ENCODE data around the gene MCAT.
"Not testable (repeated sequence)": the region's sequence is repeated elsewhere in the genome, so short reads cannot be mapped to it uniquely, and the experiment has no call there.

MCAT gene

GRCh38 chr22:43152357-43153071, 9.3 kb upstream of the MCAT start:
- peak; percentile 66 for DNase-seq

- DNase-seq = no peak
Observed at GRCh38 chr22:43152003-43152356, 8.8 kb upstream of the MCAT start.

- peak; percentile 73 for DNase-seq
Observed at GRCh38 chr22:43151251-43152002, 8.2 kb upstream of the MCAT start, which contains the start of gene TSPO. Gene TSPO, plus strand, starts transcription at chr22:43151559. Its CDS starts 7,680 bp downstream, at chr22:43159239.

GRCh38 chr22:43150731-43151206, 7.6 kb upstream of the MCAT start:
- no peak for DNase-seq

- no peak for DNase-seq
Observed at GRCh38 chr22:43148581-43148980, 5.4 kb upstream of the MCAT start.

- DNase-seq = no peak
Observed at GRCh38 chr22:43147821-43148220, 4.6 kb upstream of the MCAT start.

GRCh38 chr22:43146332-43146731, 3.1 kb upstream of the MCAT start:
- not testable (repeated sequence) for DNase-seq

GRCh38 chr22:43145371-43145770, 2.2 kb upstream of the MCAT start:
- DNase-seq = not testable (repeated sequence)

GRCh38 chr22:43144949-43145348, 1.8 kb upstream of the MCAT start:
- DNase-seq = no peak

- DNase-seq = no peak
Observed at GRCh38 chr22:43136801-43137200, 6.4 kb downstream of the MCAT start.

GRCh38 chr22:43136255-43136654, 6.9 kb downstream of the MCAT start:
- DNase-seq = peak; percentile 48

- no peak for DNase-seq
Observed at GRCh38 chr22:43135565-43135964, 7.6 kb downstream of the MCAT start.

GRCh38 chr22:43134553-43134952, 8.6 kb downstream of the MCAT start:
- no peak for DNase-seq

- DNase-seq = no peak
Observed at GRCh38 chr22:43133401-43133800, 9.8 kb downstream of the MCAT start.

- no peak for DNase-seq
Observed at GRCh38 chr22:43131773-43132501, 11.3 kb downstream of the MCAT start.

GRCh38 chr22:43129426-43130425, 13.5 kb downstream of the MCAT start:
- no peak for DNase-seq

GRCh38 chr22:43128928-43129424, 14.2 kb downstream of the MCAT start:
- DNase-seq = no peak

- no peak for DNase-seq
Observed at GRCh38 chr22:43128116-43128515, 15.1 kb downstream of the MCAT start.

- no peak for DNase-seq
Observed at GRCh38 chr22:43127166-43127908, 15.9 kb downstream of the MCAT start.

GRCh38 chr22:43126501-43127165, 16.6 kb downstream of the MCAT start:
- no peak for DNase-seq

All from activated T-cell treated with anti-CD3 and anti-CD28 coated beads, Interleukin-2, amount 50 U/mL, for 1 hour (primary cell).